Mesothelial cell of epicardium (in vitro differentiated cells): ENCODE results near the gene SLC7A14. TPM values are rescaled to one million over a fixed set of nuclear protein-coding genes. Genes with fewer than 3 reads are reported as not detected.
A peak's percentile ranks its signal among the peaks of the same experiment; 100 is the strongest.

Experiments
- DNase-seq, 2 experiments: peaks; one replicate each; pipeline ENCODE4 v3.0.0; 2021; ENCODE audit warnings: low spot score in 2 of 2; ENCODE audit not compliant: unreplicated experiment in 2 of 2
- H3K27ac Mint-ChIP-seq: 2 replicates; pipeline ENCODE4 v1.8.0; 2021; ENCODE audit warnings: mixed read lengths
- H3K27me3 Mint-ChIP-seq: 2 replicates; pipeline ENCODE4 v1.8.0; 2021; ENCODE audit warnings: low read depth, mixed read lengths
- H3K36me3 Mint-ChIP-seq: 2 replicates; pipeline ENCODE4 v1.8.0; 2021; ENCODE audit warnings: mixed read lengths
- H3K4me1 Mint-ChIP-seq: 2 replicates; pipeline ENCODE4 v1.8.0; 2021; ENCODE audit warnings: mixed read lengths
- H3K4me3 Mint-ChIP-seq: 2 replicates; pipeline ENCODE4 v1.8.0; 2021; ENCODE audit warnings: mild to moderate bottlenecking, moderate library complexity, mixed read lengths
- H3K9me3 Mint-ChIP-seq: 2 replicates; pipeline ENCODE4 v1.8.0; 2021; ENCODE audit warnings: mixed read lengths
- total RNA-seq: library from RNA; stranded (reverse); gene quantifications from 3 replicates; pipeline ENCODE4 v1.2.1, GENCODE V29; 2021
- TF ChIP-seq, protein P1 (sequence below): fragments of 200-600 bp; sonication (generic); IDR thresholded peaks from one replicate; pipeline ENCODE4 v1.5.0; 2021; ENCODE audit warnings: antibody characterized with exemption; ENCODE audit not compliant: unreplicated experiment

Gene SLC7A14
- total RNA-seq, 1 donor from 2014 or later: 6.6 TPM

DNA sequence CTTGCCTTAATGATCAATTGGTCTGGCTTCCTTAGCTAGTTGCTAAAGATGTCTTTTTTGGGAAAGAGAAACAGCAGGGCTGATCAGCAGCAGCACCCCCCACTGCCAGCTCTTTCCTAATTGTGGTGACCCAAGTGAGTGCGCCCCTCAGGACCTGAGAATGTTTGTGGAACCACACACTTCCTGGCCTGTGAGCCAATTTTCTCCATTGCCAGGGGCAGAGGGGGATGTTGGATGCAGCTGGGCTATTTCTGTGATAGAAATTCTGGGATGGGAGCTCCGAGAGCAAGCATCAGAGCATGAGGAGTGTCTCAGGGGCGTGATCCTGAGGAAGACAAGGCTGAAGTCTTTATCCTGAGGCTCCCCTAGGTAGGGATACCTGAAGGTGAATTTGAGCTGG lies 100.6 kb downstream of the SLC7A14 start:
- DNase-seq: no peak
- no peak overlapping the region for H3K4me3 Mint-ChIP-seq
- no peaks in the 10 kb centered on the region for H3K36me3 Mint-ChIP-seq
- TF ChIP-seq, protein P1, sequence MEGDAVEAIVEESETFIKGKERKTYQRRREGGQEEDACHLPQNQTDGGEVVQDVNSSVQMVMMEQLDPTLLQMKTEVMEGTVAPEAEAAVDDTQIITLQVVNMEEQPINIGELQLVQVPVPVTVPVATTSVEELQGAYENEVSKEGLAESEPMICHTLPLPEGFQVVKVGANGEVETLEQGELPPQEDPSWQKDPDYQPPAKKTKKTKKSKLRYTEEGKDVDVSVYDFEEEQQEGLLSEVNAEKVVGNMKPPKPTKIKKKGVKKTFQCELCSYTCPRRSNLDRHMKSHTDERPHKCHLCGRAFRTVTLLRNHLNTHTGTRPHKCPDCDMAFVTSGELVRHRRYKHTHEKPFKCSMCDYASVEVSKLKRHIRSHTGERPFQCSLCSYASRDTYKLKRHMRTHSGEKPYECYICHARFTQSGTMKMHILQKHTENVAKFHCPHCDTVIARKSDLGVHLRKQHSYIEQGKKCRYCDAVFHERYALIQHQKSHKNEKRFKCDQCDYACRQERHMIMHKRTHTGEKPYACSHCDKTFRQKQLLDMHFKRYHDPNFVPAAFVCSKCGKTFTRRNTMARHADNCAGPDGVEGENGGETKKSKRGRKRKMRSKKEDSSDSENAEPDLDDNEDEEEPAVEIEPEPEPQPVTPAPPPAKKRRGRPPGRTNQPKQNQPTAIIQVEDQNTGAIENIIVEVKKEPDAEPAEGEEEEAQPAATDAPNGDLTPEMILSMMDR: no peak
- H3K27ac Mint-ChIP-seq: no peak overlapping the region
- H3K4me1 Mint-ChIP-seq: peaks cover 38% of the 10 kb centered on the region
- no peaks in the 10 kb centered on the region for H3K9me3 Mint-ChIP-seq
- no peaks in the 10 kb centered on the region for H3K27me3 Mint-ChIP-seq

DNA sequence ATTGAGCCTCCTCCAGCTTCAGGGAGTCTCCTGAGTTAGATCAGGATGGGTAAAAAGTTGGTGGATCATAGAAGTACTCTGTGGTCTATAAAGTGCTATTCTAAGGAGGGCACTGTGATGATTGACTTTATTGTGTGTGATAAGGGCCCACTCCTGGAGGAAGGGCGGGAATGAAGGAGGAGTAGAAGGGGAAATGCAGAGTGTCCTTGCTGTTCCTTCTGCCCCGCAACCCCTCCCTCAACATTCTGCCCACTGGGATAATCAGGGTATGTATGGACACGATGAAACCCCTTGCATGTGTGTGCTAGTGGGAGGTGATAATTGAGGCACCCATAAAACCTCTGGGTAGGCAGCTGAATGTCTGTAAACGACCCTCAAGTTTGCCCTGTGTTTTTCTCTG lies 101.0 kb downstream of the SLC7A14 start:
- peak overlapping the region; percentile 79 for H3K27ac Mint-ChIP-seq
- H3K4me3 Mint-ChIP-seq: no peak overlapping the region
- TF ChIP-seq, protein P1: no peak
- H3K36me3 Mint-ChIP-seq: peaks cover under 1% of the 10 kb centered on the region
- no peak for DNase-seq
- no peaks in the 10 kb centered on the region for H3K27me3 Mint-ChIP-seq
- H3K4me1 Mint-ChIP-seq: peaks cover 38% of the 10 kb centered on the region
- H3K9me3 Mint-ChIP-seq: no peaks in the 10 kb centered on the region

DNA sequence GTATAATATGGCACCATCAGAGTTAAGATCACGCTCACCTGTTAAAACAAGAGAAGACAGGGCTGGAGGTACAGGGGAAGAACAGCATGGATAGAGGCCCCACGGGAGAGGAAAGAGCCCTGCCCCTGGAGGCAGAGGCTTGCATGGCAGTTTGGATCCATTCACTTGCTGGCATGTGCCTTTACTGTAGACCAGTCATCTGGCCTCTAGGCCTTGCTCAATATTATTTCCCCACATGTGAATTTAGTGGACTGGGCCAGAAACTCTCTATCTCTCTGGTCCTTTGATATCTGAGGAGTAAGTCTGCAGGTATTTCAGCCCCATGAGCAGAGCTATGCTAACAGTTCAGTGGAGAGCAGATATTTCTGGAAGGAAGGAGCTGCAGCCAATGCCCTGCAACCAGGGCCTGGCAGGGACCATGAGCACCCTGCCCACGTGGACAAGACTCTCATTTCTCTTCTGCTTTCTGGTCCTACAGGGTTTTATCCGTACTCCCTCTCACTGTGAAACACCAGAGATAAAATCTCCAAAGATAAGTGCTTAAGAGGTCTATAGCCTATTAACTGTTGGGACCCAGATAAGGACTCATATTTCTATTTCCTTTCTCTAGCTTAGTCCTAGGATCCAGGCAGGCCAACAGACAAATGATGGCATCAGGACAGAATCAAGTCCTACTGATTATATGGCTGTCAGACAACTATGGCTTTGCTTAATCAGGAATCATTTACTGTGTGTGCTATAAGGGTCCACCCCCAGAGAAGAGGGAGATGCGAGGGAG lies 102.2 kb downstream of the SLC7A14 start:
- H3K27ac Mint-ChIP-seq: peak overlapping the region; percentile 79
- TF ChIP-seq, protein P1: peak; percentile 31
- H3K27me3 Mint-ChIP-seq: no peaks in the 10 kb centered on the region
- H3K4me3 Mint-ChIP-seq: no peak overlapping the region
- H3K4me1 Mint-ChIP-seq: peaks cover 38% of the 10 kb centered on the region
- peaks cover 2% of the 10 kb centered on the region for H3K36me3 Mint-ChIP-seq
- no peak for DNase-seq
- H3K9me3 Mint-ChIP-seq: no peaks in the 10 kb centered on the region

DNA sequence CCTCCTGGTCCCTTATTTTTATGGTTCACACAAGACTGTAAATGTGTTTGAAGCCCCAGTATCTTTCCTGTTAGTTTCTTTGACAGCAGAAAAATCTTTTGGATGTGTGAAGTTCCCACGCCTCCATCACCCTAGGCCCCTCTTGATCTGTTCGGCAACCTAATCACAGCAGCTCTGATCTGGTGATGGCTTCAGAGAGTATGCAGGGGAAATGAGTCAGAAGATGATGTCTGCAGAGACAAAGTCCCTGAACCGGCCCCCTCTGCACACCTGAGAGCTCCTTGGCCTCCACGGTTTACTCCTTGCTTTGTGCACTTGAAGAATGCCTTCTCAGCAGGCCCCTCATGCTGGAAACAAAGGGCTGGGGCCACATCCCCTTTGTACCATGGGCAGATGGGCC lies 103.7 kb downstream of the SLC7A14 start:
- Mint-ChIP-seq H3K4me3 (no peak overlapping the region), H3K36me3 (peaks cover 2% of the 10 kb centered on the region), H3K4me1 (peaks cover 35% of the 10 kb centered on the region), H3K27ac (no peak overlapping the region), H3K27me3 (no peaks in the 10 kb centered on the region), H3K9me3 (no peaks in the 10 kb centered on the region)
- TF ChIP-seq, protein P1: no peak
- DNase-seq: no peak

DNA sequence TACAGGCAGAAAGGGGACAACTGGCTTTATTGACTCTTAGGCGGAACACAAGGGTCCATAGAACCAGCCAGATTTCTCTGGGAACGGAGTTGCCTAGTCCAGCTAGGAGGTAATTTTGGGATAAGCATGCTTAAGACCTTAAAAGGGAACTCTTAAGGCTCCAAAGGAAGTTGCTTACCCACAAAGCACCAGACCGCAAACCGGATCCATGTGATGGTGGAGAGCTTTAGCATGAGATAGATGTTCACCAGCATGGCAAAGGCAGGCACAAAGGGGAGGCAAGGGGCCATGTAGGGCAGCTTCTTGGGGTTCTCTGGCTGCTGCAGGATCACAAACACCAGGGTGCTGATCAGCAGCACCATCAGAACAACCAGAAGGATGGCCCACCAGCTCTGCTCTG lies 105.8 kb downstream of the SLC7A14 start:
- no peaks in the 10 kb centered on the region for H3K9me3 Mint-ChIP-seq
- peaks cover 40% of the 10 kb centered on the region for H3K4me1 Mint-ChIP-seq
- no peaks in the 10 kb centered on the region for H3K27me3 Mint-ChIP-seq
- no peak overlapping the region for H3K4me3 Mint-ChIP-seq
- DNase-seq: no peak
- peaks cover 2% of the 10 kb centered on the region for H3K36me3 Mint-ChIP-seq
- H3K27ac Mint-ChIP-seq: no peak overlapping the region
- TF ChIP-seq, protein P1: no peak
